ENCODE measurements around the gene MED31.
A peak's percentile ranks its signal among the peaks of the same experiment; 100 is the strongest.

MED31 gene

DNA sequence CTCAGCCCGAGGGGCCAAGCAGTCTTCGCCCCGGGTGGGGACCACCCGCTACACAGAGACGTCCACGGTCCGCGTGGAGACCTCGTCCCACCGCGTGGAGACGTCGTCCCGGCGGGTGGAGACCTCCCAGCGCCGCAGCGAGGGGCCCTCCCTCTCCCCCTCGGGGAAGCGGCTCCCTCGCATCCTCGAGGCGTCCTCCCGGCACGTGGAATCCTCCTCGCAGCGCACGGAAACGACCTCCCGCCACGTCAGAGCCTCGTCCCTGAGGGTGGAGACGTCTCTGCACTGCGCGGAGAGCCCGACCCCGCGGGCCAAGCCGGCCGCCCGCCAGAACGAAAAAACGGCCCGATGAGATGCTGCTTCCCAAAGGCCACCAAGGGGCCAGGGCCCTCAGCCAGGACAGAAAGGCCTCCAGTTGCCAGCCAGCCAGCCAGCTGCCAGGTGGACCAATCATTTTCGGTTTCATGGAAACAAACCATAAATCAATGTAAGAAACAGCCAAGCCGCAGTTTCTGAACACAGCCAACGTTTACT lies 581 bp upstream of the MED31 start:
- DNase-seq: peak; percentile 47

DNA sequence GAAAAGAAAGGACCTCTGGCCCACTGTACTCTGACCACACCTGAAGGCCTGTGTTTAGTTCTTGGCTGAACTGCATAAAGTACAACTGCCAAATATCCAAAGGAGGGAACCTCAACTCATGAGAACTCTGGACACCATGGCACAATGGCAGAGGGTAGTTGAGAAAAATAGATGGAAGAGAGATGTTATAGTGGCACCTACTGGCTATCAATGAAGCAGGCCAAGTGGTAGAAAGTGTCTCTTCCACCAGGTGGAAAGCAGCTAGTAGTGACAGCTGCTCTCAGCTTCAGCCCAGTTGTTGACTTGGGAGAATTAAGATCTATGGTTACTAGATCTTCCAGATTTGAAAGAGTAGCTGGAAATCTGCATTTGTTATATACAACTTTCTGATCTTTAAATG lies 3.2 kb downstream of the MED31 start:
- no peak for DNase-seq

DNA sequence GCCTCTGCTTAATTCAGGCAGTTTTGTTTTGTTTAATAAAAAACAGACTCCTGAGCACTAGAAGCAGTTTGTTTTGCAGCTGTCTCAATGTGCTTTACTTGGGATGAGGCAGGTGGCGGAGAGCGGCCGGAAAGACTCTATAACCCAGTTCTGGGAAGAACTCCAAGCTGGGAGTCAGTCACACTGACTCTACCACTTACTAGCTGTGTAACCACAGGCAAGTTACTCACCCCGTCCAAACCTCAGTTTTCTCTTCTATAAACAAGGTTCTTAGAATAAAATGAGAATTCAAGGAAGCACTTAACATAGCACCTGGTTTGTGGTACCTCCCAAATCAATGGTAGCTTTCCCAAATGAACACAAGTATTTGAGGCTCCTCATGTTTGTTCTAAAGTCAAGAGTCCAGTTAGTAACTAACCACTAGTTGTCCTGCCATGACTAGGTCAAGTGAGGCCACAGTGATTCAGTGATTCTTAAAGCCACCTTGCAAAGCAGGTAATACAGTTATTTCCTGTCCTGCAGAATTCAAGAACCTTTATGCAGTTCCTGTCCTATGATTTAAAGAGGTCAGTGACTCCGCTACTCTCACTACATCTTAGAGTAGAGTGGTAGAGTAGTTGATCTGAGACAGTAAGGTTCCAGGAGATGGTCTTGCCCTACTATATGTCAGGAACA lies 7.8 kb downstream of the MED31 start:
- DNase-seq: peak; percentile 67

DNA sequence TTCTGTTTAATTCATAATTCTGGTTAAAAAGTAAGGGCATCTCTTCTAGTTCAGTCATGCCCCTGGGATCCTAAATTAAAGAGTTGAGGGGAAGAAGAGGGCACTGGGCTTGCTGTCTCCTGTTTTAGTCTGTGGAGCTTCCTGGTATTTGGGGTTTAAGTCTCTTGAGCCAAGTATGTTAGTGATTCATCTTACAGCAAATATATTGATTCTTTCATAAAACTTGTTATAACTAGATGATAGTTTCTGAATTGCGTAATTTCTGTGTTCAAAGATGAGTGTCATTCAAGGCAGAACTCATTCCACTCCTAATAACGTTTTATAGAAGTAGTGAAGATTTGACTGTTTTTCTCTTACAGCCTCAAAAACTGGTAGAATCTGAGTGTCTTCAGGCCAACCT lies 8.8 kb downstream of the MED31 start:
- peak; percentile 70 for DNase-seq

DNA sequence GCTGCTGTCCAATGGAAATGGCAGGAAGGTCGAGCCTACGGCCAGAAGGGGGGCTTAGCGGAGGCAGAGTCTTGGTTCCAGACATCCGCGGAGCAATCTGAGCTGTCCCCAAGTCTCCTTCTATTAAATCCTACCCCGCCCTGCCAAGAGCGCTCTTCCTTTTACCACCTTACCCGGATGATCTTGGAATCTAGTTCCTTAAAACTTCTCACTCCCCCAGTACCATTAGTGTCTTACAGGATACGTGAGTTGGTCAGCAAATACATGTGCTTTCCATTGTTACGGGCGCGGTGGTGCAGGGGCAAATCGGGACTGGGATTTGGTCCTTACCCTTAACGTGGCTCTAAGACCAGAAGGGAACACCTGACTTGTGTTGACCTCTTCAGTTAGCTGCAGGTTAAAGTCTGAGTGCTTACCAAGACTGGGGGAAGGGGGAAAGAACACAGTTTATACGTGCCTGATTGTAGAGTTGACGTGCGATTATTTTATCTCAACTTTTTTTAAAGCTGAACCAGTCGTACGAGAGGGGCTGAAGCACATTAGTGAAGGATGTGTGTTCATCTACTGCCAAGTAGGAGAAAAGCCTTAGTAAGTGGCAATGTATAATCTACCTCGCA lies 10.1 kb downstream of the MED31 start:
- no peak for DNase-seq

DNA sequence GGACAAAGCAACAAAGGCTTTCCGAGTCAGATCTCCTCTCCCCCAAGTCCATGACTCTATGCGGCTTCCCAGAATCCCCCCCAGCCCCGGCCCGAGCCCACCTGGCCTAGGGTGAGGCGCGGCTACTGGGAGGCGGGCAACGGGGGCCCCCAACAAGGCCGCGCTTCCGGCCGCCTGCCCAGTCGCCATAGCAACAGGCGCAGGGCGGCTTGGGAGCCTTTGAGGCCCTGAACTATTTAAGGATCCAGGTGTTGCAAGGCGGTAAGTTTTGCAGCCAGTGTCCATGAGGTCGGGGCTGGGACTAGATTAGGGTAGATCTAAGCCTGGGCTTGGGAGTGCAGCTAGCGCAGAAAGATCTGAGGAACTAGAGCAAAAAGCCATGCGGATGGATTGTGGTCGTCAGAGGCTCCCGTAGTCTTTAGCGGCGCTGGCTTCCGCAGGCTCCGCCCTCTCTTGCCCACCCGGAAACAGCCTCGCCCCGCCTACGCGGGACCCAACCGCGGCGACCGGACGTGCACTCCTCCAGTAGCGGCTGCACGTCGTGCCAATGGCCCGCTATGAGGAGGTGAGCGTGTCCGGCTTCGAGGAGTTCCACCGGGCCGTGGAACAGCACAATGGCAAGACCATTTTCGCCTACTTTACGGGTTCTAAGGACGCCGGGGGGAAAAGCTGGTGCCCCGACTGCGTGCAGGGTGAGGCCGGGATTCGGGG lies 10.7 kb downstream of the MED31 start, which contains the start of the genes KIAA0753 and TXNDC17:
Gene KIAA0753 (minus strand): TSS at position 176 of the 711 bp plus-strand sequence. CDS start 5,608 bp downstream, outside the sequence.
Gene TXNDC17 (plus strand): TSS at position 525 of the 711 bp plus-strand sequence. CDS start 23 bp downstream, at position 548.
- DNase-seq: peak; percentile 97

DNA sequence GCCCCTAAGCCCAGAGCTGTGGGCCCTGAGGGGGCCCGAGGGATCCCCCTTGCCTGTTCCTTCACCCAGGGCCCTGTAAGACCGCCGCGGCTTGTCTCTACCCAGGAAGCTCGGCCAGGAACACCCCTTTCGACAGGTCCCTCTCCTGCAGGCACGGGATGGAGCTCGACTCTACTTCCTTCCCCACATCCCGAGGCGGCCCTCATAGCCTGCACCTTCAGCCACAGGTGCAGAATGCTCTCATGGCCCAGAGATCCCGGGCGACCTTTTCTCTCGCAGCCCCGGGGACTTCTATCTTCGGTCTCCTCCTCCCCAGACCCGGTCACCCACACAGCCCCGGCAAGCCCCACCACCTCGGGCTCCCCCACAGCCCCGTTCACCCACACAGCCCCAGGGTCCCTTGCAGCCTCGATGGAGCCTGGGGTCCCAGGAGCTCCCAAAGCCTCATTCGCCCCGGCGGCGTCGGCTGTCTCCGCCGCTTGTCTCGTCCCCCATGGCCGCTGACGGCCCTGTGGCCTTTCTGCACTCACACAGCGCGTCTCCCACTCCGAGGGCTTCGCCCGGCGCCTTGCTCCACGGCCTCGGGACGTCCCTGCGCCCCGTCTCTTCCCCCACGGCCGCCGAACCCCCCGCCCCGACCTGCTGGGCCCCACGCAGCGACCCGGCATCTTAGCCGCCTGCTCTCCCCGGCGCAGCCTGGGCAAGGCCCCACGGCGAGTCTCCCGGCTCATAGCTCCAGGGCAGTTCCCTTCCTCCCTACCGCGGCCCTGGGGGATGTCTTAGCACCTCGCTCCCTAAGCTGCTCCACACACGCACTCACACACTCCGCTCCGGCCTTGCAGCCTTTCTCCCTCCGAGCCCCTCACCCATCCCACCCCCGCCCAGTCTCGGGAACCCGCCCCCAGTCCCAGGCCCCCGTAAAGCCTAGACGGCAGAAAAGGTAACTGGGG lies 11.5 kb downstream of the MED31 start:
- peak; percentile 43 for DNase-seq

DNA sequence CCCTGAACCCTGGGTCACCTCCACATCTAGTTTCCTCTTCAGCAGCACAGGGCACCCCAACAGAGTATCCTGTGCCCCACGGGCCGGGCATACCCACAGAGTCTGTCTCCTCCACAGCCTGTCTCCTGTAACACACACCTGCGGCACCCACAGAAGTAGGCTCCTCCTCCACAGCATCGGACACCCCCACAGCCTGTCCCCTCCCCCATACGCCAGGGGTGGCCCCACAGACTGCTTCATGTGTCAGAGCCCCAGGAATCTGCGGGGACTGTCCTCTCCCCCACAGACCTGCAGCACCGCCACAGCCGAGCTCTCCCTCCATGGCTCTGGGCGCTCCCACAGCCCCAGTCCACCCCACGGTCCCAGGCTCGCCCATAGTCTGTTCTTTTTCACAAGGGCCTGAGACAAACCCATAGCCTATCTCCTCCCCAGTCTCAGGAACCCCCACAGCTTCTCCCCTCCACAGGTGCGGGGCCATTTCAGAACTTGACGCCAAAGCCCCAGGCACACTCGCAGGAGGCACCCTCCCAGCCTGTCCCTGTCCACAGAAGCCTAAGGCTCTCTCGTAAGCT lies 12.3 kb downstream of the MED31 start:
- DNase-seq: peak; percentile 32

DNA sequence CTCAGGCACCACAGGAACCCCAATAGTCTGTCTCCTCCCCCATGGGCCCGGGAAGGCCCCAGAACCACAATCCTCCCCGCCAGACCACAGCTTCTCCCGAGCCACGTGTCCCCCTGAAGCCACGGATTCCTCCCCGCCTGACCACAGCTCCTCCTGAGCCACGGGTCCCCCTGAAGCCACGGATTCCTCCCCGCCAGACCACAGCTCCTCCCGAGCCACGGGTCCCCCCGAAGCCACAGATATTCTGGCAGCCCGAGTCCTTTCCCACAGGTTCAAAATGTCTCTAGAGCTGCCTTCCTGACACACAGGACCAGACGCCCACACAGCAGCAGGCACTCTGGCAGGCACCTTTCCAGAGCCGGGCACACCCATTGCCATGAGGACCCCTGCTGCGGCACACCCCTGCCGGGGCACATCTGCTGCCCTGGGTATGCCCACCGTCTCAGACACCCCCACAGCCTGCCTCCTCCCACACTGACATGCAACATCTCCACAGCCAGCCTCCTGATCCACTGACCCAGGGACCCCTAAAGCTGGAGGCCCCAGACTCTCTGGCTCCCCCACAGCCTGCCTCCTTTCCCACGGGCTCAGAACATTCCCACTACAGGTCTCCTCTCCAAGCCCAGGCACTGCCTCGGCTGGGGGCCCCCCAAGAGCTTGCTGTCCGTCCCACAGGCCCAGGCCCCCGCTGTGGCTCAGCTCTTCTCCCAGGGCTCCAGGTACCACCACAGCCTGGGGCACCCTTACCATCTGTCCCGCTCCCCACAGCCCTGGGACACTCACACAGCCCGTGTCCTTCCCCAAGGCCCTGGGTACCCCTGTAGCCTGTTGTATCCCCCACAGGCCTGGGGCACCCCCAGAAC lies 13.1 kb downstream of the MED31 start:
- no peak for DNase-seq

DNA sequence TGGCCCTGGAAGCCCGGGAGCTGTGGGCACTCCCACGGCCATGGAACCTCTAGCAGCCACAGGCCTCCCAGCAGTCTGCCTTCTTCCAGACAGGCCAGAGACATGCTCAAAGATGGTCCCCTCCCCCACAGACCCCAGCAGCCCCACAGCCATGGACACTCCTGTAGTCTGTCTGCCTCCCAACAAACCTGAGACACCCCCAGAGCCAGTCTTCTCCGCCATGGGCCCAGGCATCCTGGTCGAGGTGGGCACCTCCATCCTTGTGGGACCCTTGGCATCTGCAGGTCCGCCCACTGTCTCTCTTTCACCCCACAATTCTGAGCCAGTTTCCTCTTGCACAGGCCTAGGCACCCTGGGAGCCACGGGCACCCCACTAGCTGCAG lies 14.0 kb downstream of the MED31 start:
- DNase-seq: no peak

DNA sequence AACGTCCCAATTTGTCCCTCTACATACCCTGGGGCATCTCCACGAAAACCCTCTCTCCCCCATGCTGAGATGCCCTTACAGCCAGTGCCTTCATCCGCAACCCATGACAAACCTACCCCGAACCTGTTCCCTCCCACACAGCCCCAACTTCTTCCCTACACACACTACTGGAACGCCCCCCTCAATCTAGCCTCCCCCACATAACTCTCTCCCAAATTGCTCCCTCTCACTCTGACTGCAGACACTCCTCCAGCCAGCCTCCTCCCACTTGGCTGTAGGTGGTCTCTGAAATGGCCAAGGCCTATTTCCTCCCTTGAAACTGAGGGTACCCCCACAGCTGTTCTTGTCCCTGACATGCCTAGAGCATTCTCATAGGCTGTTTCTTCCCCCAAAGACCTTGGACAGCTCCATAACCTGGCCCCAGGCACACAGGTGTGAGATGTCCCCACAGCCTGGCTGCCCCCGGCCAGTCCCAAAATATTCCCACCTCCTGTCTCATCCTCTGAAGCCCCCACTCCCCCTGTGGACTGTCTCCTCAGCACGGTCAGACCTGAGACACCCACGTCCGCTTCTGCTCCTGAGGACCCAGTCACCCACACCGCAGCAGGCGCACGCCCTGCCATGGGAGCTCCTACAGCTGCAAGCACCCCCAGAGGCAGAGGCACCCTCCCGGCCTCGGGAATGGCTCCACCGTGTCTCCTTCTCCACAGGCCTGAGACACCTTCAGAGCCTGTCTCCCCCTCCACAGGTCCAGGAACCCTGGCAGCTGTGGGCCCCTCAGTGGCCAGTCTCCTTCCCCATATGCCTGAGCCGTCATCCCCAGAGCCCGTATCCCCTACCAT lies 14.6 kb downstream of the MED31 start:
- no peak for DNase-seq

DNA sequence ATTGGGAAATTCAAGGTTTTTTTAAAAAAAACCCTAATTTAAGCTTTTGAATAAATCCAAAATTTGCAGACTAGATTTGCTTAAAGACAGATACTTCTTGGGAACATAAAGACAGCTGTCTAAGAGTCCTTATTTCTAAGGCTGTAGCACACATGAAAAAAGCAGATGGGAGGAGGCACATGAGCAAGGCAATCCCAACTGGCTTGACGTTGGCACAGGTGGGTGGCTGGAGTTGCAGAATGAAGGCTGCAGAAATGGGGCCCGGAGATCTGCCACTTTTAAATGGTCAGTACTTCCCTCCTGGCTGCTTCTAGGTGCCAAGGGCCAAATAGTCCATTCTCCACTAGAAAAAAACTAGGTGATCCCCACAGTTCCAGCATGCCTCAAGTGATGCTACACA lies 15.3 kb downstream of the MED31 start:
- DNase-seq: no peak

DNA sequence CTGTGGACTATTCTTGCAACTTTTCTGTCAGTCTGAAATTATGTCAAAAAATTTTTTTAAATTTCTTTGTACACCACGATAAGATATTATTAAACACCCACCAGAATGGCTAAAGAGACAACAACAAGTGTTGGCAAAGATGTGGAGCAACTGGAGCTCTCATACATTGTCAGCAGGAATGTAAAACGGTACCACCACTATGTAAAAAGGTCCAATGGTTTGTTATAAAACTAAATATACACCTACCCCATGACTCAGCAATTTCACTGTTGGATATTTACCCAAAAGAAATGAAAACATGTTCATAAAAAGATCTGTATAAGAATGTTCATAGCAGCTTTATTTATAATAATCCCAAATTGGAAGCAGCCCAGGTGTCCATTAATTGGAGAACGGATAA lies 18.1 kb downstream of the MED31 start:
- no peak for DNase-seq

DNA sequence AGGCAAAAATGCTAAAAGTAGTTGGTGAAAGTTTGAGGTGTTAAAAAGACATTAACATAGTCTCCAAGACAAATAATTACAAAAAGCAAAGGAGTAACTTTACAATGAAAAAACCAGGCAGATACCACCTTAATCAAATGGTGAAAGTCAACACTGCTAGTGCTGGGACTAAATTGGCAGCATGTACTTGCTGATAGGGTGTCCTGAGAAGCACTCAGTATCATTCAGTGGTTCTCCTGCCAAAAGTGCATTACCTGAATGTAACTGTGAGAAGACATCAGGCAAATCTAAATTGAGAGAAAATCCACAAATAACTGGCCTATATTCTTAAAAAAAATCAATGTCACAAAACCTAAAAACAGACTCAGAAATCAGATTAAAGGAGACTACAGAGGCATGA lies 18.9 kb downstream of the MED31 start:
- DNase-seq: no peak

DNA sequence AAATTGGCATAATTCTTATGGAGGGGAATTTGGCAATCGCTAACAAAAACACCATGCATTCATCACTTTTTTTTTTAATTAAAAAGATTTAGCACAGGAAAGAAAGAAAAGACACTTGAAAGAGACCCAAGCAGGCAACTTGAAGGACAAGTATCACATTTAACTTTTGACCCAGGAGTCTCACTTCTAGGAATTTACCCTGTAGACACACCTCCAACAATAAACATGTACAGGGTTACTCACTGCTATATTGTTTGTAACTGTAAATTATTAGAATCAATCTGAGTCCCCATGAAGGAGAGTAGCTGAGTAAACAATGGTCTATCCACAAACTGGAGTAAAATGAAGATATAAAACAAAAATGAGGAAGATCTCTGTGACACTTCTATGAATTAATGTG lies 21.0 kb downstream of the MED31 start:
- no peak for DNase-seq

DNA sequence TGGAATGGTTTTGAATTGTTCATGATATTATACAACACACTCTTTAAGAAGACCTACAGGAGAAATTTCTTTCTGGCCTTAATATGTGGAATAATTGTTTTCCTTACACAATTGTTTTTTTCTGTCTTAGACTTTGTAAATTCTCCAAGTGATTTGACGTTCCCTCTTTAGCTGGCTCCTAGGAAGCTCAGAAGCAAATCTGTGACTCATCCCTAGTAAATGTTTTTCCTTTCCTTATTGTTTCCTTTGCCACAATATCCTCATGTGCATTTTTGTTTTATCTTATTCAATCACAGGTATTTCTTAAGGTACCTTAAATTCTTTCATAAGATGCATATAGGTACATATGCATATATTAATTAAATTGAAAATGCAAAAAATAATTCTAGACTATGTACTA lies 24.4 kb downstream of the MED31 start:
- no peak for DNase-seq

DNA sequence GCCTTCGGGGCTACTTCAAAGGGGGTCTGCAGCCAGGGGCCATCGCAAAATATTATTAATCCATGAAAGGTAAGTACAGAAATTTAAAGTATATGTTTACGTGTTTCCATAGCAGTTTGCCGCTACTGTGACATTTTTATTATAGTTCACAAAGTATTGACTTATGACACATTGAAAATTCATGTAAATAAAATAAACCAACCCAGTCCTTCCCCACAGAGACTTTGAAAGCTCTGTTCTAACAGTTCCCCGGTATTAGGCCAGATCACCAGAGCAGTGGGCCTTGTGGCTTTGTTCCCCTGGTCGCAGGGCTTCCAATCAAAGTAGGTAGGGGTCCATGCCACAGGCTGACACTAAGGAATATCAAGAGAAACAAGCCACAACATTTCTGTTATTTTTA lies 24.8 kb downstream of the MED31 start:
- no peak for DNase-seq

DNA sequence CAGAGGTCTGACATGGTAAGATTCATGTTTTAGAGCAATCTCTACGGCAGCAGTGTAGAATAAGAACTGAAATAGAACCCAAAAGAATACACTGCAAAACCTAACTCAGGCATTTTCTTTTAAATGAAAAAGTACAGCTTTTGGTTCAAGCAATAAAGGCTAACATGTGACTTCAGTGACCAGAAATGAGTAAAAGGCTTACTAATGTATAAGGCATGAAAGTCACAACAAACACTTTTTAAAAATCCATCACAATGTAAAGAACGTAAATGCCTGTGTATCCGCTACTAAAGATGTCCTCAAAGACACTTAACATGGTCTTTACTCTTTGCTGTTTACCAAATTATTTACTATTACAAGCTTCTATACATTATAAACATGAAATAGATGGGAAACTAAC lies 27.5 kb downstream of the MED31 start:
- no peak for DNase-seq

DNA sequence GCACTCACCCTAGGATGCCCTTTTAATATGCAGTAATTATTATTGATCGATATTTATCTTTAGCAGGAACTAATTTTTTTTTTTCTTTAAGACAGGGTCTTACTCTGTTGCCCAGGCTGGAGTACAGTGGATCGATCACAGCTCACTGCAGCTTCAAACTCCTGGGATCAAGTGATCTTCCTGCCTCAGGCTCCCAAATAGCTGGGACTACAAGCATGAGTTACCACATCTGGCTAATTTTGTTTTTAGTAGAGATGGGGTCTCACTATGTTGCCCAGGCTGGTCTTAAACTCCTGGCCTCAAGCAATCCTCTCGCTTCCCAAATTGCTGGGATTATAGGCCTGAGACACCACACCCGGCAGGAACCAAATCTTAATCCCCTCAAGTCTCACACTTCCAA lies 40.2 kb downstream of the MED31 start:
- no peak for DNase-seq

DNA sequence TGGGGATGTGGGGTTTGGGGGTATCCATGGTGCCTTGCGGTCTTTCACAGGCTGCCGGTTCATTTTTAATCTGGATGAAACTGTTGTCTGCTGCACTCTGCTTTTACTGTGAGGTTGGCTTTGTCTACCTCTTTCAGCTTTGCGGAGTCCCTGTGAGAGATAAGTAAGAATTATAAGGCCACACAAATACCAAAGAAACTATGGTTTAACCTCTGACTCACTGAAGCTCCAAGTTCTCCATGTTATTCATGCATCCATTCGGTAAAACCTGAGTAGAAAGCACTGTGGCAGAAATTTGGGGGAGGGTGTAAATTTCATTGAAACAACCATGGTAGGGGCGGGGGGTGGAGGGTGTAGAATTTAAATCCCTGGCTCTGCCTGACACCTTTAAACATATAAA lies 41.4 kb downstream of the MED31 start:
- no peak for DNase-seq
